Upper lobe of left lung (tissue), 6 donors: ENCODE results near the gene INSR. TPM values are rescaled to one million over a fixed set of nuclear protein-coding genes. Genes with fewer than 3 reads are reported as not detected.

Source experiments
- ATAC-seq, 2 donors: fragments of 200-7000 bp; cut with Tn5 transposase; one replicate each; pipeline ENCODE4 v1.9.1; 2022; ENCODE audit warnings: mild to moderate bottlenecking in 2 of 2, moderate library complexity in 2 of 2; ENCODE audit not compliant: low FRiP score in 2 of 2
- DNase-seq, 2 donors: peaks; one replicate each; pipeline ENCODE4 v3.0.0-alpha.2; 2019 to 2020
- H3K27ac ChIP-seq, 4 donors: fragments of 200-600 bp; sonication (generic); one replicate each; pipeline ENCODE4 v1.5.1; 2016 to 2019
- H3K27me3 ChIP-seq, 4 donors: fragments of 200-600 bp; sonication (generic); one replicate each; pipeline ENCODE4 v1.5.1; 2017 to 2019
- H3K36me3 ChIP-seq, 4 donors: fragments of 200-600 bp; sonication (generic); one replicate each; pipeline ENCODE4 v1.5.1; 2016 to 2019
- H3K4me1 ChIP-seq, 4 donors: fragments of 200-600 bp; sonication (generic); one replicate each; pipeline ENCODE4 v1.5.1; 2018 to 2019
- H3K4me3 ChIP-seq, 4 donors: fragments of 200-600 bp; sonication (generic); one replicate each; pipeline ENCODE4 v1.5.1; 2017 to 2019; ENCODE audit warnings: mild to moderate bottlenecking in 2 of 4, moderate library complexity in 1 of 4
- H3K9me3 ChIP-seq, 4 donors: fragments of 200-600 bp; sonication (generic); one replicate each; pipeline ENCODE4 v1.5.1; 2018 to 2019
- CTCF ChIP-seq, 6 experiments: fragments of 450-650 bp in 4 of 6; fragments of 200-600 bp in 2 of 6; sonication (generic) in 2 of 6; IDR thresholded peaks; one replicate each; pipeline ENCODE4 v1.5.1; 2016 to 2019; ENCODE audit warnings: antibody characterized with exemption in 6 of 6
- EP300 ChIP-seq, 4 donors: sonication (generic); formaldehyde crosslinking; IDR thresholded peaks; one replicate each; pipeline ENCODE4 v1.5.1; 2017; ENCODE audit warnings: antibody characterized with exemption in 4 of 4, control low read depth in 2 of 4
- POLR2A ChIP-seq, 4 donors: fragments of 450-650 bp; IDR thresholded peaks; one replicate each; pipeline ENCODE4 v1.5.1; 2016 to 2017; ENCODE audit warnings: antibody characterized with exemption in 4 of 4, mild to moderate bottlenecking in 2 of 4
- POLR2AphosphoS5 ChIP-seq, 2 donors: sonication (generic); formaldehyde crosslinking; IDR thresholded peaks; one replicate each; pipeline ENCODE4 v1.5.1; 2017; ENCODE audit warnings: antibody characterized with exemption in 2 of 2
- WGBS, 2 donors: methylation state at CpG; one replicate each; pipeline ENCODE4 v1.1.5; 2017 to 2018; 5-methylcytosine and 5-hydroxymethylcytosine counted together
- total RNA-seq, 6 donors: library from RNA; depleted of rRNA in 4 of 6; stranded (reverse); fragments of >200 nt in 4 of 6; gene quantifications; one replicate each; pipeline versions ENCODE4 v1.1.0 to v1.2.1, GENCODE V29; 2016 to 2021
- donor health status: DM: no; HTN: no; CAD: no; lungs with moderate emphysema.
- donor health status: DM: no; HTN: yes; CAD: no; lungs with severe emphysema.

Gene INSR
- total RNA-seq, 6 donors from 2014 or later: 32.4 to 142 (median 49.9) TPM

GRCh38 chr19:7104747-7105447 is 189.3 kb downstream of the INSR start:
- no peaks in the 10 kb centered on the region for H3K36me3 ChIP-seq
- H3K4me3 ChIP-seq: no peak overlapping the region
- ATAC-seq (peak in 1 of 2 donors; percentile 28), DNase-seq (peak in 1 of 2 donors; percentile 22)
- H3K4me1 ChIP-seq: peaks cover 1 to 18% (median 3%) of the 10 kb centered on the region in 4 donors
- no peaks in the 10 kb centered on the region for H3K9me3 ChIP-seq
- H3K27ac ChIP-seq: no peak overlapping the region
- no peaks in the 10 kb centered on the region for H3K27me3 ChIP-seq
- no peak for TF ChIP-seq CTCF (IDR thresholded peaks at IDR 0.05)
- no peak for TF ChIP-seq POLR2AphosphoS5 (IDR thresholded peaks at IDR 0.05)
- TF ChIP-seq EP300 (IDR thresholded peaks at IDR 0.05): no peak
- TF ChIP-seq POLR2A (IDR thresholded peaks at IDR 0.05): no peak

- Histone ChIP-seq H3K4me1 (peaks cover 4 to 27% (median 9%) of the 10 kb centered on the region in 4 donors), H3K36me3 (no peaks in the 10 kb centered on the region), H3K9me3 (no peaks in the 10 kb centered on the region), H3K27ac (no peak overlapping the region), H3K4me3 (no peak overlapping the region), H3K27me3 (no peaks in the 10 kb centered on the region)
- DNase-seq (no peak), ATAC-seq (no peak)
- no peak for TF ChIP-seq POLR2A (IDR thresholded peaks at IDR 0.05)
- WGBS, 2 donors: 62 to 66% methylated on average over 19 of the region's 19 CpGs
Observed at GRCh38 chr19:7101498-7102253, 192.5 kb downstream of the INSR start.

- Histone ChIP-seq H3K27me3 (no peaks in the 10 kb centered on the region), H3K27ac (peak overlapping the region; percentile 89 to 95 (median 90))
Observed at GRCh38 chr19:7099597-7099921, 194.7 kb downstream of the INSR start.

GRCh38 chr19:7098701-7099596 is 195.3 kb downstream of the INSR start:
- peak; percentile 95 to 96 for ATAC-seq
- peaks cover 4 to 27% (median 9%) of the 10 kb centered on the region in 4 donors for H3K4me1 ChIP-seq
- WGBS, 2 donors: 0 to 2% methylated on average over 61 to 74 of the region's 78 CpGs

More at GRCh38 chr19:7099597-7099921, 194.7 kb downstream of the INSR start:
- 12% methylated on average over 9 of the region's 9 CpGs for WGBS, 2 donors
- peaks cover 4 to 17% (median 8%) of the 10 kb centered on the region in 4 donors for H3K9me3 ChIP-seq
- TF ChIP-seq CTCF (IDR thresholded peaks at IDR 0.05): no peak
- TF ChIP-seq POLR2AphosphoS5 (IDR thresholded peaks at IDR 0.05): no peak
- TF ChIP-seq POLR2A (IDR thresholded peaks at IDR 0.05): no peak
- TF ChIP-seq EP300 (IDR thresholded peaks at IDR 0.05): no peak
- peak overlapping the region; percentile 2 to 70 (median 57) for H3K4me3 ChIP-seq
- no peaks in the 10 kb centered on the region for H3K36me3 ChIP-seq
- ATAC-seq (no peak), DNase-seq (no peak)
- H3K4me1 ChIP-seq: peaks cover 4 to 27% (median 9%) of the 10 kb centered on the region in 4 donors

GRCh38 chr19:7098096-7098495 is 196.1 kb downstream of the INSR start:
- WGBS, 2 donors: 97 to 98% methylated on average over 3 of the region's 3 CpGs
- ATAC-seq: no peak
- peak overlapping the region in 2 of 4 donors; percentile 54 to 60 for H3K4me3 ChIP-seq

More at GRCh38 chr19:7098701-7099596, 195.3 kb downstream of the INSR start:
- Histone ChIP-seq H3K4me3 (peak overlapping the region; percentile 2 to 70 (median 57)), H3K36me3 (no peaks in the 10 kb centered on the region), H3K27me3 (no peaks in the 10 kb centered on the region), H3K9me3 (peaks cover 5 to 24% (median 12%) of the 10 kb centered on the region in 4 donors), H3K27ac (peak overlapping the region; percentile 89 to 95 (median 90))
- peak; percentile 86 to 95 for DNase-seq
- TF ChIP-seq EP300 (IDR thresholded peaks at IDR 0.05) (no peak), POLR2AphosphoS5 (IDR thresholded peaks at IDR 0.05) (peak in 1 of 2 donors; percentile 49), POLR2A (IDR thresholded peaks at IDR 0.05) (peak in 1 of 4 donors; percentile 76)

More at GRCh38 chr19:7098096-7098495, 196.1 kb downstream of the INSR start:
- no peaks in the 10 kb centered on the region for H3K27me3 ChIP-seq
- H3K4me1 ChIP-seq: peaks cover 4 to 27% (median 9%) of the 10 kb centered on the region in 4 donors
- H3K27ac ChIP-seq: peak overlapping the region in 1 of 4 donors; percentile 90
- DNase-seq: no peak
- H3K36me3 ChIP-seq: no peaks in the 10 kb centered on the region
- no peak for TF ChIP-seq POLR2AphosphoS5 (IDR thresholded peaks at IDR 0.05)
- H3K9me3 ChIP-seq: peaks cover 5 to 32% (median 20%) of the 10 kb centered on the region in 4 donors
